GM21390 (cell line): ENCODE measurements around the gene SPAG9.

ENCODE experiments used
- ATAC-seq: cut with Tn5 transposase; IDR thresholded peaks from one replicate; pipeline ENCODE4 v1.9.1; 2021; ENCODE audit not compliant: unreplicated experiment

The SPAG9 gene

GRCh38 chr17:51044976-51045375 is 75.7 kb downstream of the SPAG9 start:
- no peak for ATAC-seq

GRCh38 chr17:51036084-51036483 is 84.6 kb downstream of the SPAG9 start:
- no peak for ATAC-seq

- no peak for ATAC-seq
Measured at GRCh38 chr17:51035431-51035830, 85.2 kb downstream of the SPAG9 start.

GRCh38 chr17:51034800-51035199 is 85.9 kb downstream of the SPAG9 start:
- no peak for ATAC-seq

GRCh38 chr17:51032850-51033249 is 87.8 kb downstream of the SPAG9 start:
- no peak for ATAC-seq

- no peak for ATAC-seq
Measured at GRCh38 chr17:51029568-51030463, 90.9 kb downstream of the SPAG9 start.

GRCh38 chr17:51029142-51029541 is 91.5 kb downstream of the SPAG9 start:
- no peak for ATAC-seq

GRCh38 chr17:51028176-51028863 is 92.3 kb downstream of the SPAG9 start:
- ATAC-seq, result no peak

GRCh38 chr17:51018541-51018940 is 102.1 kb downstream of the SPAG9 start:
- ATAC-seq, result no peak

GRCh38 chr17:51017270-51017669 is 103.4 kb downstream of the SPAG9 start:
- no peak for ATAC-seq

- ATAC-seq, result no peak
Measured at GRCh38 chr17:51016099-51016498, 104.6 kb downstream of the SPAG9 start.

GRCh38 chr17:51015145-51015558 is 105.5 kb downstream of the SPAG9 start:
- ATAC-seq, result no peak

GRCh38 chr17:51014129-51014528 is 106.5 kb downstream of the SPAG9 start:
- ATAC-seq, result no peak

GRCh38 chr17:51013322-51013721 is 107.3 kb downstream of the SPAG9 start:
- ATAC-seq, result no peak

GRCh38 chr17:51012538-51012937 is 108.1 kb downstream of the SPAG9 start:
- no peak for ATAC-seq

- no peak for ATAC-seq
Measured at GRCh38 chr17:51010173-51010675, 110.4 kb downstream of the SPAG9 start.

- ATAC-seq, result no peak
Measured at GRCh38 chr17:51006601-51007000, 114.1 kb downstream of the SPAG9 start.

- no peak for ATAC-seq
Measured at GRCh38 chr17:51005768-51006167, 114.9 kb downstream of the SPAG9 start.

GRCh38 chr17:51004249-51004648 is 116.4 kb downstream of the SPAG9 start:
- no peak for ATAC-seq

- no peak for ATAC-seq
Measured at GRCh38 chr17:51000835-51001638, 119.6 kb downstream of the SPAG9 start.

GRCh38 chr17:50995668-50996067 is 125.0 kb downstream of the SPAG9 start:
- ATAC-seq, result no peak
